Measurements from ENCODE around the gene EEPD1. TPM values are rescaled to one million over a fixed set of nuclear protein-coding genes. Genes with fewer than 3 reads are reported as not detected.

The EEPD1 gene
- total RNA-seq, 4 donors from 2014 or later = 19.0 to 34.2 (median 20.8) TPM

- intact Hi-C loops (cut with DNase I; ENCODE audit: low total_unique reads) = no loop called here
- WGBS, 2 donors = 80 to 82% methylated on average over 7 of the region's 7 CpGs
- H3K4me3 ChIP-seq (ENCODE audit: low read depth, poor library complexity, severe bottlenecking) = no peak overlapping the region
- TF ChIP-seq CTCF (IDR thresholded peaks at IDR 0.05) (no peak), POLR2A (IDR thresholded peaks at IDR 0.05) (no peak)
- DNase-seq (ENCODE audit: low spot score in 2 of 2) = no peak
These were observed 123.6 kb downstream of the EEPD1 start for GRCh38 chr7:36276428-36277248.

- no peak overlapping the region for H3K4me3 ChIP-seq (ENCODE audit: low read depth, poor library complexity, severe bottlenecking)
- WGBS, 2 donors = 74 to 89% methylated on average over 5 to 6 of the region's 6 CpGs
- intact Hi-C loops (cut with DNase I; ENCODE audit: low total_unique reads) = no loop called here
- no peak for DNase-seq (ENCODE audit: low spot score in 2 of 2)
- TF ChIP-seq CTCF (IDR thresholded peaks at IDR 0.05) = no peak
- no peak for TF ChIP-seq POLR2A (IDR thresholded peaks at IDR 0.05)
These were observed 124.1 kb downstream of the EEPD1 start for GRCh38 chr7:36277249-36277542.

- DNase-seq (ENCODE audit: low spot score in 2 of 2) = no peak
- H3K4me3 ChIP-seq (ENCODE audit: low read depth, poor library complexity, severe bottlenecking) = no peak overlapping the region
- intact Hi-C loops (cut with DNase I; ENCODE audit: low total_unique reads) = no loop called here
- 78 to 79% methylated on average over 7 of the region's 7 CpGs for WGBS, 2 donors
- TF ChIP-seq CTCF (IDR thresholded peaks at IDR 0.05) (no peak), POLR2A (IDR thresholded peaks at IDR 0.05) (no peak)
These were observed 125.1 kb downstream of the EEPD1 start for GRCh38 chr7:36278069-36278619.

GRCh38 chr7:36278620-36279172 lies 125.6 kb downstream of the EEPD1 start:
- H3K4me3 ChIP-seq (ENCODE audit: low read depth, poor library complexity, severe bottlenecking) = no peak overlapping the region
- DNase-seq (ENCODE audit: low spot score in 2 of 2) = no peak
- intact Hi-C loops (cut with DNase I; ENCODE audit: low total_unique reads) = no loop called here
- WGBS, 2 donors = 55 to 60% methylated on average over 7 of the region's 7 CpGs
- TF ChIP-seq CTCF (IDR thresholded peaks at IDR 0.05) (no peak), POLR2A (IDR thresholded peaks at IDR 0.05) (no peak)

- peak in 1 of 2 donors; percentile 10 for DNase-seq (ENCODE audit: low spot score in 2 of 2)
- TF ChIP-seq CTCF (IDR thresholded peaks at IDR 0.05) (no peak), POLR2A (IDR thresholded peaks at IDR 0.05) (no peak)
- intact Hi-C loops (cut with DNase I; ENCODE audit: low total_unique reads) = no loop called here
- no peak overlapping the region for H3K4me3 ChIP-seq (ENCODE audit: low read depth, poor library complexity, severe bottlenecking)
- 87 to 96% methylated on average over 8 to 9 of the region's 9 CpGs for WGBS, 2 donors
These were observed 126.3 kb downstream of the EEPD1 start for GRCh38 chr7:36279200-36279925.
